SH-SY5Y (cell line): ENCODE data around the gene UPF3A.

Experiments
- GATA2 ChIP-seq: IDR thresholded peaks from 2 replicates; pipeline ENCODE4 v1.6.1; 2011; ENCODE audit warnings: mild to moderate bottlenecking, low read depth, low read length
- GATA3 ChIP-seq: IDR thresholded peaks from 2 replicates; pipeline ENCODE4 v1.6.1; 2011; ENCODE audit warnings: low read depth, mild to moderate bottlenecking, low read length, moderate library complexity

DNA sequence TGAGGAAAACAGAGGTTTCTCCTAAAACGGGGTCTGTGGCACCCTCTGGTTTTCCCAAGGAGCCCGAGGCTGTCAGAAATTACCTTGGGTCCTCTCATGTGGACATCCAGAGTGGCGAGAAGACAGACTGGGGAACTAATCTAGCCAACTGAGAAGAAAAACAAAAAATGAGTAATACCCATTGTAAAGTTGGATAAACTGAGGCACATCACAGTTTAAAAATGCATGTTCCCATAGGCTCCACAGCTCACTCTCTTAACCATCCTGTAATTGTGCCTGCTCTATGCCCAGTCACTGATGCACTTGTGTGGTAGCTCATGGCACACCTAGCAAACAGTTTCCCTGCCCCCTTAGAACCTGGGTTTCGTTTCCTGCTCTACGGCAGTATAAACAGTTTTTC, 15.2 kb upstream of the UPF3A start:
- no peak for TF ChIP-seq GATA2
- no peak for TF ChIP-seq GATA3
